Caco-2 (cell line): ENCODE measurements around the gene CFAP20. TPM values are rescaled to one million over a fixed set of nuclear protein-coding genes. Genes with fewer than 3 reads are reported as not detected.

Source experiments
- Bru-seq: library from RNA; stranded (reverse); fragments of 400-500 nt; gene quantifications from one replicate; lab custom pipeline; 2021; lab: Mats Ljungman, UMichigan
- BruChase-seq, 2 experiments: library from RNA; stranded (reverse); fragments of 400-500 nt; gene quantifications; one replicate each; lab custom pipeline; 2021; lab: Mats Ljungman, UMichigan
- BruUV-seq: library from RNA; stranded (reverse); fragments of 400-500 nt; replicated peaks from 2 replicates; lab custom pipeline; 2021; lab: Mats Ljungman, UMichigan
- CTCF ChIA-PET: fragments of 300-600 bp; sonication (Branson Sonifier 250); formaldehyde crosslinking; loops from one replicate; lab custom pipeline; 2022; ENCODE audit warnings: antibody characterized with exemption; lab: Charles Lee
- POLR2A ChIA-PET: fragments of 300-600 bp; sonication (Branson Sonifier 250); formaldehyde crosslinking; loops from one replicate; lab custom pipeline; 2022; ENCODE audit warnings: antibody characterized with exemption; lab: Charles Lee
- DNase-seq, 2 experiments: peaks; one replicate each; pipeline versions ENCODE4 v3.0.0 to v3.0.0-alpha.2; 2020 to 2022
- H3K27me3 ChIP-seq: replicated peaks from 2 replicates; pipeline ENCODE4 v1.6.0; 2011; ENCODE audit warnings: low read length; ENCODE audit not compliant: control insufficient read depth, insufficient read depth
- H3K36me3 ChIP-seq: 2 replicates; pipeline ENCODE4 v1.5.1; 2011; ENCODE audit warnings: low read length; ENCODE audit not compliant: control insufficient read depth, insufficient read depth
- H3K4me1 ChIP-seq: fragments of 250-450 bp; sonication (Bioruptor Pico); 2 replicates; pipeline ENCODE4 v1.5.1; 2020; ENCODE audit warnings: mild to moderate bottlenecking
- H3K4me3 ChIP-seq: 2 replicates; pipeline ENCODE4 v1.5.1; 2011; ENCODE audit warnings: low read depth, mild to moderate bottlenecking, control low read depth, low read length
- H3K9me3 ChIP-seq: fragments of 250-450 bp; sonication (Bioruptor Pico); 2 replicates; pipeline ENCODE4 v1.5.1; 2020; ENCODE audit warnings: mild to moderate bottlenecking, moderate library complexity
- H3K27ac Mint-ChIP-seq: one replicate; pipeline ENCODE4 v1.8.0; 2022; ENCODE audit warnings: mixed read lengths; ENCODE audit not compliant: unreplicated experiment
- H3K27me3 Mint-ChIP-seq: one replicate; pipeline ENCODE4 v1.8.0; 2022; ENCODE audit warnings: mixed read lengths; ENCODE audit not compliant: insufficient read depth, unreplicated experiment
- H3K36me3 Mint-ChIP-seq: one replicate; pipeline ENCODE4 v1.8.0; 2022; ENCODE audit warnings: mild to moderate bottlenecking, mixed read lengths; ENCODE audit not compliant: insufficient read depth, unreplicated experiment
- H3K4me1 Mint-ChIP-seq: one replicate; pipeline ENCODE4 v1.8.0; 2022; ENCODE audit warnings: low read depth, mixed read lengths; ENCODE audit not compliant: unreplicated experiment
- H3K4me3 Mint-ChIP-seq: one replicate; pipeline ENCODE4 v1.8.0; 2022; ENCODE audit warnings: mild to moderate bottlenecking, moderate library complexity, mixed read lengths; ENCODE audit not compliant: unreplicated experiment
- H3K9me3 Mint-ChIP-seq: one replicate; pipeline ENCODE4 v1.8.0; 2022; ENCODE audit warnings: mixed read lengths; ENCODE audit not compliant: unreplicated experiment
- CTCF ChIP-seq, 2 experiments: fragments of 200-600 bp in 1 of 2; IDR thresholded peaks; 1 replicate in 1 of 2; 2 replicates in 1 of 2; pipeline versions ENCODE4 v1.5.1 to v1.8.0; 2011 to 2022; ENCODE audit warnings: antibody characterized with exemption in 1 of 2, control low read depth in 1 of 2, inconsistent platforms in 1 of 2, low read depth in 1 of 2, low read length in 1 of 2, mild to moderate bottlenecking in 1 of 2, moderate library complexity in 1 of 2; ENCODE audit not compliant: insufficient read depth in 1 of 2, severe bottlenecking in 1 of 2, unreplicated experiment in 1 of 2
- intact Hi-C: fragments of 100-400 bp; cut with micrococcal nuclease; formaldehyde crosslinking; loops from one replicate; pipeline ENCODE4 v1.10.0; 2022; ENCODE audit not compliant: unreplicated experiment
- long read RNA-seq: library from polyadenylated mRNA; stranded (forward); transcript quantifications from one replicate; pipeline ENCODE4 v2.0.0, GENCODE V29; 2022
- total RNA-seq: library from RNA; stranded (reverse); gene quantifications from 2 replicates; pipeline ENCODE4 v1.2.3, GENCODE V29; 2022

Gene CFAP20
- total RNA-seq (69.4 and 73.2 TPM in 2 replicates), Bru-seq, nascent RNA (percentile 89 among the genes with signal in this experiment), BruChase-seq, experiment 1, labeled RNA remaining after a 2-hour chase (percentile 88 among the genes with signal in this experiment), BruChase-seq, experiment 2, labeled RNA remaining after a 6-hour chase (percentile 84 among the genes with signal in this experiment)
- long read RNA-seq, transcript CFAP20-201 (6 exons, 1,354 nt) = major isoform, 170 of 182 reads
- long read RNA-seq, partial matches to known transcripts = 0 of 182 reads
- long read RNA-seq, other reads (novel, unspliced or antisense) = 9 of 182 reads

GRCh38 chr16:58129097-58129936 is at the start of gene CFAP20:
CFAP20 (minus strand) TSS chr16:58129381; CDS start chr16:58129115, 266 bp downstream.
- Mint-ChIP-seq H3K4me3 (peak within 1 kb of the TSS; percentile 68), H3K9me3 (no peaks in the 10 kb centered on the region), H3K27me3 (no peaks in the 10 kb centered on the region), H3K36me3 (peaks cover 23% of the 10 kb centered on the region), H3K27ac (peak within 1 kb of the TSS; percentile 49), H3K4me1 (peaks cover 21% of the 10 kb centered on the region)
- no peaks in the 10 kb centered on the region for H3K9me3 ChIP-seq
- TSS peak; percentile 76 for BruUV-seq
- peak within 1 kb of the TSS; percentile 92 for H3K4me3 ChIP-seq
- CTCF ChIA-PET = interaction anchor here (0.5 to 1.4 kb wide), 17 partner anchors 9 to 358 kb away, joined by 3 to 12 read pairs (median 3); partner anchors contain the start of gene CSNK2A2
- POLR2A ChIA-PET = interaction anchor here (0.6 to 1.4 kb wide), 24 partner anchors 9 to 394 kb away, joined by 3 to 59 read pairs (median 4); partner anchors contain the start of genes KATNB1, MMP15 and USB1
- H3K4me1 ChIP-seq = peaks cover 21% of the 10 kb centered on the region
- no peaks in the 10 kb centered on the region for H3K27me3 ChIP-seq
- DNase-seq = peak; percentile 100
- TF ChIP-seq CTCF (IDR thresholded peaks at IDR 0.05; ENCODE audit: insufficient read depth in 1 of 2, low read depth in 1 of 2, low read length in 1 of 2, severe bottlenecking in 1 of 2, unreplicated experiment in 1 of 2) = no peak
- no peaks in the 10 kb centered on the region; the same call in 1 of the 2 replicates for H3K36me3 ChIP-seq
- intact Hi-C loops = loop anchor here (1.0 to 5.0 kb wide), 6 partner anchors 8 to 332 kb away; a partner anchor contains a TSS

GRCh38 chr16:58177353-58177710 is 48.2 kb upstream of the CFAP20 start:
- H3K36me3 ChIP-seq = peaks cover 2% of the 10 kb centered on the region; the same call in 1 of the 2 replicates
- ChIA-PET CTCF (no interaction called here), POLR2A (no interaction called here)
- intact Hi-C loops = no loop called here
- Mint-ChIP-seq H3K4me3 (no peak overlapping the region), H3K9me3 (no peaks in the 10 kb centered on the region), H3K27ac (no peak overlapping the region), H3K4me1 (no peaks in the 10 kb centered on the region), H3K27me3 (no peaks in the 10 kb centered on the region), H3K36me3 (peaks cover 92% of the 10 kb centered on the region)
- no peaks in the 10 kb centered on the region for H3K4me1 ChIP-seq
- H3K4me3 ChIP-seq = no peak overlapping the region
- H3K27me3 ChIP-seq = no peaks in the 10 kb centered on the region
- no TSS peak for BruUV-seq
- no peak for TF ChIP-seq CTCF (IDR thresholded peaks at IDR 0.05; ENCODE audit: insufficient read depth in 1 of 2, low read depth in 1 of 2, low read length in 1 of 2, severe bottlenecking in 1 of 2, unreplicated experiment in 1 of 2)
- DNase-seq = no peak
- H3K9me3 ChIP-seq = no peaks in the 10 kb centered on the region
